ENCODE data around the gene B9D1. TPM values are rescaled to one million over a fixed set of nuclear protein-coding genes. Genes with fewer than 3 reads are reported as not detected.

The B9D1 gene
- total RNA-seq, 2 experiments from 2014 or later = 21.1 to 38.1 TPM

DNA sequence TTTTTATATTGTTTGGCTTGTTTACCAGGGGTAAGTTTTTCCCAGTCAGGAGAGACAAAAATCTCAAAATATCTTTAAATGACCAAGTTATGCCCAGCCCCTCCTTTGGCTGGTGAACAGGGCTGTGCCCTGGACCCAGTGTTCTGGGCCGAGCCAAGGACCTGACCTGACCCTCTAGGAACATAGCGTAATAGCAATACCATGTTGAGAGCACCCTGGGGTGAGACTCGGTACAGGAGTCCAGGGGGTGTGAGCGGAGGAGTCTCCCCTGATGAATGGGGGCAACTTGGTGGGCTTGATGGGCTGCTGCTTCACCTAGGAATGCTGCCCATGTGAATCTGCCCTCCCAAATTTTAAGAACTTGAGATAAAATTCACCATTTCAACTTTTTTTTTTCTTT is 47.4 kb downstream of the B9D1 start:
- Histone ChIP-seq H3K36me3 (ENCODE audit: insufficient read depth, low read length) (peaks cover 5% of the 10 kb centered on the region; the same call in 1 of the 2 replicates), H3K9me2 (ENCODE audit: insufficient read depth, low read length) (no peaks in the 10 kb centered on the region), H3K4me2 (ENCODE audit: low read length) (no peak overlapping the region), H3K9me3 (ENCODE audit: low read length) (no peaks in the 10 kb centered on the region), H3K79me2 (ENCODE audit: insufficient read depth, low read depth, low read length) (no peaks in the 10 kb centered on the region), H3K4me1 (ENCODE audit: insufficient read depth, low read length, poor library complexity, severe bottlenecking) (peaks cover 60% of the 10 kb centered on the region), H2AFZ (ENCODE audit: low read length) (no peak overlapping the region), H3K27ac (ENCODE audit: low read depth, low read length, poor library complexity, severe bottlenecking) (no peak overlapping the region), H4K20me1 (ENCODE audit: insufficient read depth, low read length) (no peaks in the 10 kb centered on the region), H3K4me3 (ENCODE audit: low read depth, low read length, poor library complexity, severe bottlenecking) (no peak overlapping the region)
- no TSS peak for BruUV-seq (replicated peaks)
- CTCF ChIA-PET (ENCODE audit: unreplicated experiment) = no interaction called here
- POLR2A ChIA-PET = interaction anchor here (1.7 kb wide), 1 partner anchor 9 kb away, joined by 5 read pairs; no protein-coding TSS in a partner anchor
- DNase-seq (ENCODE audit: low spot score) = no peak
- intact Hi-C loops (cut with micrococcal nuclease; ENCODE audit: unreplicated experiment) = no loop called here
- TF ChIP-seq, protein P1, sequence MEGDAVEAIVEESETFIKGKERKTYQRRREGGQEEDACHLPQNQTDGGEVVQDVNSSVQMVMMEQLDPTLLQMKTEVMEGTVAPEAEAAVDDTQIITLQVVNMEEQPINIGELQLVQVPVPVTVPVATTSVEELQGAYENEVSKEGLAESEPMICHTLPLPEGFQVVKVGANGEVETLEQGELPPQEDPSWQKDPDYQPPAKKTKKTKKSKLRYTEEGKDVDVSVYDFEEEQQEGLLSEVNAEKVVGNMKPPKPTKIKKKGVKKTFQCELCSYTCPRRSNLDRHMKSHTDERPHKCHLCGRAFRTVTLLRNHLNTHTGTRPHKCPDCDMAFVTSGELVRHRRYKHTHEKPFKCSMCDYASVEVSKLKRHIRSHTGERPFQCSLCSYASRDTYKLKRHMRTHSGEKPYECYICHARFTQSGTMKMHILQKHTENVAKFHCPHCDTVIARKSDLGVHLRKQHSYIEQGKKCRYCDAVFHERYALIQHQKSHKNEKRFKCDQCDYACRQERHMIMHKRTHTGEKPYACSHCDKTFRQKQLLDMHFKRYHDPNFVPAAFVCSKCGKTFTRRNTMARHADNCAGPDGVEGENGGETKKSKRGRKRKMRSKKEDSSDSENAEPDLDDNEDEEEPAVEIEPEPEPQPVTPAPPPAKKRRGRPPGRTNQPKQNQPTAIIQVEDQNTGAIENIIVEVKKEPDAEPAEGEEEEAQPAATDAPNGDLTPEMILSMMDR (conservative IDR thresholded peaks at IDR 0.05; ENCODE audit: low read length) = no peak
- no peak for TF ChIP-seq EZH2phosphoT487 (IDR thresholded peaks at IDR 0.05; ENCODE audit: borderline replicate concordance, low read depth, low read length)

DNA sequence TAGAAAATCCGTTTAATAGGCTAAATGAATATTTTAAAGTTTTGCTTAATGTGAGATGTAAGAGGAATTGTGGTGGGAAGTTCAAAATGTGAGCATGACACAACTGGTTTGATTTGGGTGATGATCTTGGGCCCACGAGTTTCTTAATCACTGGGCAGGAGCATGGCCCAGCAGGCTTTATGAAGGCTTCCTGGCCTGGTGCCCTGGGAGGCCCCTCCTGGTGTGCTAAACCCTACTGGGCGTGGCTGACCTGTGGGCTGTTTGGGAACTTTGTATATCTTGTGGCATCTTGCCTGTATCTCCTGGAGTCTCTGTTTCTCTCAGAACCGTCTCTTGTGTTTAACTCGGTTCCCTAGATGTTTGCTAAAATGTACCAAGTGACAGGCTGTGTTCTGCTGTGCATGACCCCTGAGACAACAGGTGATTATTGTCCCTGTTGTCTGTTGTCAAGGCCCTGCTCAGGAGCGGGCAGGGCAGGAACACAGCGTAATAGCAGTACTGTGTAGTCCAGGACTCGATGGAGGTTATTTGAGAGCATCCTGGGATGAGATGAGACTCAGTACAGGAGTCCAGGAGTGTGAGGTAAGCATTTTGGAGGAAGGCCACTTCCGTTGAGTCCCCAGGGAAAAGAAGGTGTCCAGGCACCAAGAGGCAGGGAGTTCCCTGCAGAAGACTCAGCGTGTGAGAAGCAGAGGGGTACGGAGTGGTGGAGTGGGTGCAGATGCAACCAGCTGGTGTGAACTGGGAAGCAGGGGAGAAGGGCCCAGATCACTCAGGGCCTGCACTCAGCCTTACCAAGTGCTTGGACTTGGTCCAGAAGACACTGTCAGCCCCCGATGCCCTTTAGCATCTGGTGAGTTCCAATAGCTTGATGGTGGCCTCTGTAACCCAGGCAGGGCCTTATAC is 48.5 kb downstream of the B9D1 start:
- Histone ChIP-seq H3K4me2 (ENCODE audit: low read length) (no peak overlapping the region), H3K27ac (ENCODE audit: low read depth, low read length, poor library complexity, severe bottlenecking) (no peak overlapping the region), H3K9me3 (ENCODE audit: low read length) (no peaks in the 10 kb centered on the region), H3K79me2 (ENCODE audit: insufficient read depth, low read depth, low read length) (no peaks in the 10 kb centered on the region), H3K4me1 (ENCODE audit: insufficient read depth, low read length, poor library complexity, severe bottlenecking) (peaks cover 71% of the 10 kb centered on the region), H3K36me3 (ENCODE audit: insufficient read depth, low read length) (peaks cover 5% of the 10 kb centered on the region; the same call in 1 of the 2 replicates), H3K9me2 (ENCODE audit: insufficient read depth, low read length) (no peaks in the 10 kb centered on the region), H4K20me1 (ENCODE audit: insufficient read depth, low read length) (no peaks in the 10 kb centered on the region), H2AFZ (ENCODE audit: low read length) (no peak overlapping the region), H3K4me3 (ENCODE audit: low read depth, low read length, poor library complexity, severe bottlenecking) (no peak overlapping the region)
- TF ChIP-seq, protein P1 (conservative IDR thresholded peaks at IDR 0.05; ENCODE audit: low read length) = no peak
- TF ChIP-seq EZH2phosphoT487 (IDR thresholded peaks at IDR 0.05; ENCODE audit: borderline replicate concordance, low read depth, low read length) = no peak
- intact Hi-C loops (cut with micrococcal nuclease; ENCODE audit: unreplicated experiment) = no loop called here
- BruUV-seq (replicated peaks) = no TSS peak
- ChIA-PET POLR2A (no interaction called here), CTCF (ENCODE audit: unreplicated experiment) (no interaction called here)
- DNase-seq (ENCODE audit: low spot score) = no peak

All from OCI-LY7 (cell line).